HG02943 (cell line): ENCODE results near the gene ACTN3.
"Not testable (repeated sequence)": the region's sequence is repeated elsewhere in the genome, so short reads cannot be mapped to it uniquely, and the experiment has no call there.

ENCODE experiments used
- ATAC-seq: cut with Tn5 transposase; IDR thresholded peaks from one replicate; pipeline ENCODE4 v1.9.1; 2021; ENCODE audit warnings: mild to moderate bottlenecking, low read depth, moderate library complexity; ENCODE audit not compliant: unreplicated experiment

The ACTN3 gene

GRCh38 chr11:66562907-66563583, 16.3 kb downstream of the ACTN3 start:
- ATAC-seq, result no peak

GRCh38 chr11:66563832-66564231, 17.1 kb downstream of the ACTN3 start:
- no peak for ATAC-seq

GRCh38 chr11:66564538-66564937, 17.8 kb downstream of the ACTN3 start:
- no peak for ATAC-seq

- ATAC-seq, result no peak
These were observed 18.3 kb downstream of the ACTN3 start for GRCh38 chr11:66564984-66565383.

DNA sequence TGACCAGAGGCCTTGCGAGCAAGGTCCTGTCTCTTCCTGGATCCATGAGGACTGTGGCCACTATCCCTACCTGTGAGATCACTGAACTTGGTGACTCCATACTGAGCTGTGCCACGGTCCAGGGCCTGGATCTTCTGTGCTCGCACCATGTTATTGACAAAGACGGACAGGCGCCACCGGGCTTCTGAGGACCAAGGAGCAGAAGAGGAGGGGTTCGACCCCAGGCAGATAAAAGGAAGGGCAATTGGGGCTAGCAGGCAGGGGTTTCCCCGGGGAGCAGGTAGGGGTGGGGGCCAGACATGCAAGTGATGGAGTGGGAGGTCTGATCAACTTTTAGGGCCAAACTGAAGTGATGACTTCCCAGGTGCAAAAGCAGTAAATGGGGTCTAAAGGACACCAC, 19.5 kb downstream of the ACTN3 start:
- ATAC-seq, result no peak

GRCh38 chr11:66567787-66568123, 21.1 kb downstream of the ACTN3 start:
- no peak for ATAC-seq

DNA sequence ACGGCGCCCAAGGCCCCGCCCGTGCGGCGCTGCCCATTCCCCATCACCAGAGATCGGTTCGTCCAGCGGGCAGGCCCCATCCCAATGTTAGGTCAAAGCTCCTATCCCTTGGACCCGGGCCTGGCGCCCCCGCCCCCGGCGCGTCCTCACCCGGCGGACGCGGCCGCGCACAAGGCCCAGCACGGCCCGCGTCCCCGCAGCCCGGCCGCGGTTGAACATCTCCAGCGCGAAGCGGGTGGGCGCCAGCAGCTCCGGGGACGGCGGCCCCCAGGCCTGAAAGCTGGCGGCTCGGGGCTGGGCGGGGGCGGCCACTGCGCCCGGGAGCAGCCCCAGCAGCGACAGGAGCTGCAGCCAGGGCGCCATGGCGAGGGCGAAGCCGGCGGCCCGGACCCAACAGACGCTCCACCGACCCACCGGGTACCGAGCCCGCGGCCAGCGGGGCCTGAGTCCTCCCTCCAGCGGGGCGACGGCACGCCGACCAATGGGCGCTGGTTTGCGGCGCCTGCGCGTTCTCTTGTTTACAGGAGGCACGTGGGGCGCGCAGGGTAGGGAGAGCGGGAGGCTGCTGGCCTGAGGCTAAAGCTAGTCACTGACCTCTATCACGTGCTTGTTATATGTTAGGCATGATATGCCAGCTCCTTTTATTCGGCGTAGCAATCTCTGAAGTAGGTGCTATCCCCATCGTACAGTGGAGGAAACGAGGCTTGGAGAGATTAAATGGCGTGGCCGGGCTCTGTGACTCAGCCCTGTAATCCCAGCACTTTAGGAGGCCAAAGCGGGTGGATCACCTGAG, 21.6 kb downstream of the ACTN3 start, which contains the start of gene CTSF:
TSS of gene CTSF (minus strand) at position 483 of the 793 bp plus-strand sequence. CDS start at position 363, 120 bp downstream.
- no peak for ATAC-seq

DNA sequence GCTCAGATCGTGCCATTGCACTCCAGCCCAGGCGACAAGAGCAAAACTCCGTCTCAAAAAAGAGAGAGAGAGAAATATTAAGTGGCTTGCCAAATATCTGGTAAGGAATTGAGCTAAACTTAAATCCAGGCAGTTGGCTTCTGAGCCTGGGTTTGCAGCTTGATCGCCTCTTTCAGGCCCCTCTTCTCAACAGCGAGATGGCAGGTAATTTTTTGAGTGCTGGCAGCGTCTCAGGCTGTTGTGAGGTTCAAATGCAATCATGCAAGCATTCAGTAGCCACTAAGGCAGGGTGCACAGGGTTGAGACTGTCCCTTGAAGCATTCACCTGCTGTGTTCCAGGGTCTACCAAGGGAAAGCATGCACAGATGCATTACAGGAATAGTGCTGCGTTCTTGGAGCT, 22.4 kb downstream of the ACTN3 start:
- no peak for ATAC-seq

GRCh38 chr11:66570079-66570849, 23.6 kb downstream of the ACTN3 start:
- ATAC-seq, result no peak

GRCh38 chr11:66570850-66571180, 24.1 kb downstream of the ACTN3 start:
- ATAC-seq, result no peak

- ATAC-seq, result no peak
These were observed 32.4 kb downstream of the ACTN3 start for GRCh38 chr11:66579017-66579606.

DNA sequence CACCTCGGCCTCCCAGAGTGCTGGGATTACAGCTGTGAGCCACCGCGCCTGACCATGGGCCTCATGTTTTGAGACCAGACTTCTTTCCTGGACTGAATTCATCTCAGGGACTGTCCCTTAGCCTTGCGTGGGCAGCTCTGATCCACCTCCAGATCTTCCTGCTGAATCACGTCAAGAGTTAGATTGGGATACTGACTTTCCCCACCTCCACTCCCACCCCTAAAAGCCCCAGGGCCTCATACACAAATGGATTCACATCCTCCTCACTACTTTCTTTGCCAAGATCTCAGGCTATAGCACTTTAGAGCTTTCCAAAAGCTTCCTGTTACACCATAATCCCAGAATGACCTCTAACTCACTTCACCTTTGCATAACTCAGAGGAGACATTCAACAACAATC, 34.1 kb downstream of the ACTN3 start:
- ATAC-seq, result no peak

DNA sequence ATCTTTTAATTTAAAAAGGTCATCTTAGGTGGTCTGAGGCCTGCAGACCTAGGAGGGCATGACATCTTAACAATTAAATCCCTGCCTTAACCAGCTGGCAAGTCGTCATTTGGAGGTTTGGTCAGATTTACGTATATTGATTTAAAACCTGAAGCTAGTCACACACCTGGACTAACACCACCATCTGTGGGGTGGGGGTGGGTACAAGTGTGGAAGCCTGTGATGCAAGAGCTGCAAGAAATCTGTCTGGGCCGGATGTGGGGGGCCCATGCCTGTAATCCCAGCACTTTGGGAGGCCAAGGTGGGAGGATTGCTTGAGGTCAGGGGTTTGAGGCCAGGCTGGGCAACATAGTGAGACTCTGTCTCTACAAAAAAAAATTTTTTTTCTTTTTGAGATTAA, 34.6 kb downstream of the ACTN3 start:
- no peak for ATAC-seq

DNA sequence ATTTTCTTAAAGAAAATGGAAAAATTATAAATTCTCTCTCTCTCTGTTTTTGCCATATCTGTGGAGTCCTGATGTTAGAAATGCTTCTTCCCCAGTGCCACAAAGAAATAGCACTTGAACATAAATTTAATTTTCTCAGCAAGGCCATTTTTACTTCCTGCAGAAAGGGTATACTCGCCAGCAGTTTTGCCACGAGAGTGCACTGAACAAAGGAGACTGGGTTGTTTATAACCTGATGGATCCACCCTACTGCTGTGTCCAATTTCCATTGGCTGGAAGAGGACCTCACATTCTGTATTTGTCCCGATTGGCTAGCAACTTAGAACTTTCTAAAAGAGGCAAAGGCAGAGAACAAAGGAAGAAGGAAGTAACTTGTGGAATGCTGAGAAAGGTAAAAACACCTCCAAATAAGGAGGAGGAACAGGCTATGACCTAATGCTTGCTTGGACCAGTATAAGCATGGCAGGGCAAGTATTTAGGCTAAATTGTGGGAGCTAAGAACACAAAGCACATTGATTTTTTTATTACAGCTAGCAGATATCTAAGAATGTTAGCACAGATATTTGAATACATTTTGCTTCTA, 36.0 kb downstream of the ACTN3 start:
- not testable (repeated sequence) for ATAC-seq

DNA sequence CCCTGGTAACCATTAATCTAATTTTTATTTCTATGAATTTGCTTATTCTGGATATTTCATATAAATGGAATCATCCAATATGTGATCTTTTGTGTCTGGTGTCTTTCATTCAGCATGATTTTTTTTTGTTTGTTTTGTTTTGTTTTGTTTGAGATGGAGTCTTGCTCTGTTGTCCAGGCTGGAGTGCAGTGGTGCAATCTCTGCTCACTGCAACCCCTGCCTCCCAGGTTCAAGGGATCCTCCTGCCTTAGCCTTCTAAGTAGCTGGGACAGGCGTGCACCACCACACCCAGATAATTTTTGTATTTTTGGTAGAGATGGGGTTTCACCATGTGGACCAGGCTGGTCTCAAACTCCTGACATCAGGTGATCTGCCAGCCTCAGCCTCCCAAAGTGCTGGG, 38.7 kb downstream of the ACTN3 start:
- not testable (repeated sequence) for ATAC-seq

- ATAC-seq, result no peak
These were observed 39.4 kb downstream of the ACTN3 start for GRCh38 chr11:66586136-66586535.

DNA sequence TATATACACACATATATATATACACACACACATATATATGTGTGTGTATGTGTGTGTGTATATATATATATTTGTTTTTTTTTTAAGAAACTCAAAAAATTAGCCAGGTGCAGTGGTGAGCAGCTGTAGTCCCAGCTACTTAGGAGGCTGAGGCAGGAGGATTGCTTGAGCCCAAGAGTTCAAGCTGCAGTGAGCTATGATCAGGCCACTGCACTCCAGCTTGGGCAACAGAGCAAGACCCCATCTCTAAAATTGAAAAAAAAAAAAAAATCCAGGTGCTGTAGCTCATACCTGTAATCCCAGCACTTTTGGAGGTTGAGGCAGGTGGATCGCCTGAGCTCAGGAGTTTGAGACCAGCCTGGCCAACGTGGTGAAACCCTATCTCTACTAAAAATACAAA, 42.6 kb downstream of the ACTN3 start:
- not testable (repeated sequence) for ATAC-seq

- no peak for ATAC-seq
These were observed 43.4 kb downstream of the ACTN3 start for GRCh38 chr11:66589996-66590675.

DNA sequence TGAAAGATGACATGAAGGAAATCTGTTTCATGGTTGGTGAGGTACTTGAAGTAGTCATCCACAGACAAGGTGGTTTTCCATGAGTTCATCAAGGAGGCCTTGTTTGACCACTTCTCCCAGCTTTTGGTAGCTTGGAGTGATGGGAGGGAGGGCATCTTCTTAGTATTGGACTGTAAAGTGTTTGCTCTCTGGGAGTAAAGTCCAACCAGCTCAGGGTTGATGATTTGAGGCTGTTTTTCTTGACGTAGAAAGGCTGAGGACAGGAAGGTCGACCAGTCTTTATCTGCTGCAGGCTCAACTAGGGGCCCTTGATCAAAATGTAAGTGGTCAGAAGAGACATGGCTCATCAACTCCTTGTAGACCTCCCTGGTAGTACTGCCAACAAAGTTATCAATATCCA, 44.5 kb downstream of the ACTN3 start:
- ATAC-seq, result no peak
